ENCODE results near the gene UBE3D. TPM values are rescaled to one million over a fixed set of nuclear protein-coding genes. Genes with fewer than 3 reads are reported as not detected.

The UBE3D gene
- total and polyA plus RNA-seq, 2 of the 8 experiments (the other 6 are each of a cell fraction or from before 2014, with no cell fraction given), result 5.7 to 16.3 TPM

DNA sequence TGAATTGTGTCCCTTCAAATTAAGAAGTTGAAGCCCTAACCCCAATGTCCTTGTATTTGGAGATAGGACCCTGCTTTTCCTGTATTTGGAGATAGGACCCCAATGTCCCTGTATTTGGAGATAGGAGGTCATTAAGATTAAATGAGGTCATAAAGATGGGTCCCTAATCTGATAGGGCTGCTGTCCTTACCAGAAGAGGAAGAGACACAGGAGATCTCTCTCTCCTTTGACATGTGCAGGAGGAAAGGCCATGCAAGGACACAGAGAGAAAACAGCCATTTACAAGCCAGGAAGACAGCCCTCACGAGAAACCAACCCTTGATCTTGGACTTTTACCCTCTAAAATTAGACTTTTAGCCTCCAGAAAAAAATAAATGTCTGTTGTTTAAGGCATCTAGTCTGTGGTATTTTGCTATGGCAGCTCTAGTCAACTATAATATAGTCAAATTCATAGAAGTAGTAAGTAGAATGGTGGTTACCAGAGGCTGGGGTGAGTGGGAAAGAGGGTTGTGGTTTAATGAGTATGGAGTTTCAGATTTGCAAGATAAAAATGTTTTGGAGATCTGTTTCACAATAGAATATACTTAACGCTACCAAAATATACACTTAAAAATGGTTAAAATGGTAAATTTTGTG lies 59.3 kb downstream of the UBE3D start:
- no peak overlapping the region for H3K4me2 ChIP-seq (ENCODE audit: insufficient read depth in 1 of 2, low read depth in 2 of 2, low read length in 2 of 2)
- no peaks in the 10 kb centered on the region; the same call in 1 of the 2 replicates for H3K23me2 ChIP-seq (ENCODE audit: low read depth, low read length)
- no peak overlapping the region for H2AK5ac ChIP-seq (ENCODE audit: low read depth, low read length)
- no peak overlapping the region for H4K5ac ChIP-seq (ENCODE audit: insufficient read length, low read depth, low read length)
- no peak overlapping the region for H2BK5ac ChIP-seq (ENCODE audit: low read depth, low read length)
- no peak overlapping the region for H3K23ac ChIP-seq (ENCODE audit: insufficient read length)
- H3K56ac ChIP-seq (replicated peaks; ENCODE audit: insufficient read length, low read depth, low read length), result no peak overlapping the region
- H3K79me1 ChIP-seq (ENCODE audit: low read depth, low read length), result no peaks in the 10 kb centered on the region
- no peaks in the 10 kb centered on the region for H3K4me1 ChIP-seq (replicated peaks in 1 of 4; ENCODE audit: control insufficient read depth in 3 of 4, insufficient read depth in 4 of 4, low read length in 3 of 4)
- no peak overlapping the region for H2AFZ ChIP-seq (ENCODE audit: low read length)
- no peak overlapping the region for H2BK120ac ChIP-seq (replicated peaks; ENCODE audit: low read depth, low read length)
- H3K27ac ChIP-seq (ENCODE audit: low read depth, low read length), result no peak overlapping the region
- 93% methylated on average over 2 of the region's 2 CpGs; no CpG with 5 or more reads in 1 of the 2 experiments for WGBS, 2 experiments (ENCODE audit: extremely low coverage in 1 of 2, insufficient coverage in 1 of 2, insufficient read length in 1 of 2, insufficient replicate concordance in 2 of 2, low coverage in 1 of 2, low lambda C conversion rate in 2 of 2, missing lambda C conversion rate in 1 of 2)
- H4K8ac ChIP-seq (ENCODE audit: extremely low read depth, insufficient read depth, low read length), result no peak overlapping the region
- ChIA-PET POLR2A (ENCODE audit: partially characterized antibody) (no interaction called here), CTCF (ENCODE audit: partially characterized antibody) (no interaction called here)
- no peak overlapping the region for H2BK20ac ChIP-seq (ENCODE audit: low read length)
- FAIRE-seq, result no peak
- no peak overlapping the region for H3K4ac ChIP-seq (replicated peaks; ENCODE audit: insufficient read length, low read depth, low read length)
- no peak overlapping the region for H3K9ac ChIP-seq (replicated peaks in 1 of 4; ENCODE audit: extremely low read depth in 1 of 4, low read depth in 3 of 4, low read length in 3 of 4)
- no peak for DNase-seq (ENCODE audit: low read depth in 1 of 2, low spot score in 2 of 2)
- H3K79me2 ChIP-seq (ENCODE audit: control insufficient read depth in 1 of 2, insufficient read depth in 2 of 2, low read length in 2 of 2), result no peaks in the 10 kb centered on the region
- no peaks in the 10 kb centered on the region for H3K9me3 ChIP-seq (ENCODE audit: insufficient read depth in 2 of 2, low read depth in 1 of 2, low read length in 1 of 2)
- H3K27me3 ChIP-seq (replicated peaks in 1 of 4; ENCODE audit: control insufficient read depth in 3 of 4, extremely low read depth in 1 of 4, insufficient read depth in 3 of 4, low read length in 3 of 4), result no peaks in the 10 kb centered on the region
- 0 out of 8 replicates have a peak, but pooled peaks cover 0 to 3% (median 0%) of the 10 kb centered on the region in 4 experiments for H3K36me3 ChIP-seq (ENCODE audit: control insufficient read depth in 2 of 4, insufficient read depth in 4 of 4, low read length in 3 of 4)
- H3K14ac ChIP-seq (ENCODE audit: insufficient read length), result no peak overlapping the region
- peaks cover 0 to 5% of the 10 kb centered on the region in 2 experiments for H4K20me1 ChIP-seq (replicated peaks in 1 of 2; ENCODE audit: control insufficient read depth in 1 of 2, insufficient read depth in 2 of 2, low read length in 2 of 2)
- H2BK12ac ChIP-seq (ENCODE audit: low read depth, low read length), result no peak overlapping the region
- no peak overlapping the region for H3K18ac ChIP-seq (ENCODE audit: extremely low read depth, low read length)
- no peak overlapping the region for H2BK15ac ChIP-seq (ENCODE audit: low read length)
- no peak overlapping the region for H3K4me3 ChIP-seq (ENCODE audit: extremely low read depth in 1 of 4, insufficient read depth in 2 of 4, low read depth in 3 of 4, low read length in 4 of 4)
- H4K91ac ChIP-seq (replicated peaks; ENCODE audit: insufficient read length, low read length), result no peak overlapping the region
- TF ChIP-seq RFX5 (IDR thresholded peaks at IDR 0.05; ENCODE audit: borderline replicate concordance, low read depth, low read length), result no peak
- no peak for TF ChIP-seq SIRT6 (IDR thresholded peaks at IDR 0.05; ENCODE audit: low read length)
- no peak for TF ChIP-seq ASH2L (IDR thresholded peaks at IDR 0.05; ENCODE audit: low read length)
- TF ChIP-seq CREB1 (IDR thresholded peaks at IDR 0.05), result no peak
- TF ChIP-seq CEBPB (IDR thresholded peaks at IDR 0.05; ENCODE audit: low read depth, low read length), result no peak
- no peak for TF ChIP-seq POLR2AphosphoS5 (IDR thresholded peaks at IDR 0.05; ENCODE audit: low read depth, low read length)
- no peak for TF ChIP-seq SP4 (IDR thresholded peaks at IDR 0.05; ENCODE audit: low read length)
- TF ChIP-seq SAP30 (IDR thresholded peaks at IDR 0.05; ENCODE audit: insufficient read depth, insufficient replicate concordance, low read length), result no peak
- TF ChIP-seq SRF (IDR thresholded peaks at IDR 0.05; ENCODE audit: low read depth, low read length), result no peak
- TF ChIP-seq RAD21 (IDR thresholded peaks at IDR 0.05 in 1 of 2, conservative IDR thresholded peaks at IDR 0.05 in 1 of 2; ENCODE audit: low read depth in 2 of 2, low read length in 2 of 2), result no peak
- TF ChIP-seq POU5F1 (IDR thresholded peaks at IDR 0.05; ENCODE audit: low read depth, low read length), result no peak
- TF ChIP-seq MAFK (IDR thresholded peaks at IDR 0.05; ENCODE audit: low read depth, low read length), result no peak
- TF ChIP-seq BACH1 (IDR thresholded peaks at IDR 0.05; ENCODE audit: low read length), result no peak
- no peak for TF ChIP-seq GABPA (IDR thresholded peaks at IDR 0.05; ENCODE audit: borderline replicate concordance, insufficient read depth, low read length)
- no peak for TF ChIP-seq SP1 (IDR thresholded peaks at IDR 0.05; ENCODE audit: low read depth, low read length)

Data from H1 (cell line).